ENCODE results near the gene RNF114.
"Not testable (repeated sequence)": the region's sequence is repeated elsewhere in the genome, so short reads cannot be mapped to it uniquely, and the experiment has no call there.

RNF114 gene

DNA sequence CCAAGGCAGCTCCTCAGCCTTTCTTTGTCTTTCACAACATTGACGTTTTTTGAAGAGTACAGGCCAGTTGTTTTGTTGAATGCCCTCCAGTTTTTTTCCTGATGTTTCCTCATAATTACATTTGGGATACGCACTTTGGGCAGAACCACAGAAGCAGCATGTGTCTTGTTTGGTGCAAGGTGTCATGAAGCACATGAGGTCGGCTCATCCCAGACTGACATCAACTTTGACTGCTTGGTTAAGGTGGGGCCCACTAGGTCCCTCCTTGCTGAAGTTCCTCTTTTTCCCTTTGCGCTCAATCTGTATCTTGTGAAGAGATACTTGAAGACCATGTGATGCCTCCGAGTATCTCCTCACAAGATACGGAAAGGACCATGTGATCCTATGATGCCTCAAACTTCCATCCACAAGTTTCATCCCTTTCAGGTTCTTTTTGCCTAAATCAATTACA, 57.1 kb downstream of the RNF114 start:
- Histone ChIP-seq H3K9me3 (ENCODE audit: control insufficient read depth, insufficient read depth, low read depth, low read length) (no peaks in the 10 kb centered on the region), H3K27ac (ENCODE audit: low read depth, low read length) (no peak overlapping the region), H3K4me1 (ENCODE audit: control insufficient read depth, insufficient read depth, low read length) (peaks cover 37% of the 10 kb centered on the region)

DNA sequence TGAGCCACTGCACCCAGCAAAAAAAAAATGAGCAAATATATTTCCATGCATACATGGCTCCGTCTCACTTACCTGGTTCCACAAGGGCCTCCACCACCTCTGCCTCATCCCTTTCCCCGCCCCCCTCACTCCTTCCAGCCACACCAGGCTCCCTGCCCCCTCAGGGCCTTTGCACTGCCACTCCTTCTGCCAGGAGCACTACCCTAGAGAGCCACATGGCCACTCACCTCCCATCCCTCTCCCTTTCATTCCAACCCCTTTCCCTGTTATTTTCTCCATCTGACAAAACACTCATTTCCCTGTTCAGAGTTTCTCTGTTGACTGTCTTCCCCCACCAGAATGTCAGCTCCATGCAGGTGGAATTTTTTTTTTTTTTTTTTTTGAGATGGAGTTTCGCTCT, 59.4 kb downstream of the RNF114 start:
- Histone ChIP-seq H3K36me3 (ENCODE audit: control insufficient read depth, insufficient read depth, low read length) (no peaks in the 10 kb centered on the region), H3K27me3 (ENCODE audit: control insufficient read depth, insufficient read depth, low read length) (no peaks in the 10 kb centered on the region), H3K4me3 (ENCODE audit: low read depth, low read length) (no peak overlapping the region), H3K9ac (ENCODE audit: low read length) (no peak overlapping the region), H3K9me3 (ENCODE audit: control insufficient read depth, insufficient read depth, low read depth, low read length) (no peaks in the 10 kb centered on the region), H3K27ac (ENCODE audit: low read depth, low read length) (no peak overlapping the region), H3K4me1 (ENCODE audit: control insufficient read depth, insufficient read depth, low read length) (peaks cover 16% of the 10 kb centered on the region)

More for the DNA sequence above, 57.1 kb downstream of the RNF114 start:
- Histone ChIP-seq H3K4me3 (ENCODE audit: low read depth, low read length) (no peak overlapping the region), H3K9ac (ENCODE audit: low read length) (no peak overlapping the region), H3K27me3 (ENCODE audit: control insufficient read depth, insufficient read depth, low read length) (no peaks in the 10 kb centered on the region), H3K36me3 (ENCODE audit: control insufficient read depth, insufficient read depth, low read length) (no peaks in the 10 kb centered on the region; the same call in 1 of the 2 replicates)

DNA sequence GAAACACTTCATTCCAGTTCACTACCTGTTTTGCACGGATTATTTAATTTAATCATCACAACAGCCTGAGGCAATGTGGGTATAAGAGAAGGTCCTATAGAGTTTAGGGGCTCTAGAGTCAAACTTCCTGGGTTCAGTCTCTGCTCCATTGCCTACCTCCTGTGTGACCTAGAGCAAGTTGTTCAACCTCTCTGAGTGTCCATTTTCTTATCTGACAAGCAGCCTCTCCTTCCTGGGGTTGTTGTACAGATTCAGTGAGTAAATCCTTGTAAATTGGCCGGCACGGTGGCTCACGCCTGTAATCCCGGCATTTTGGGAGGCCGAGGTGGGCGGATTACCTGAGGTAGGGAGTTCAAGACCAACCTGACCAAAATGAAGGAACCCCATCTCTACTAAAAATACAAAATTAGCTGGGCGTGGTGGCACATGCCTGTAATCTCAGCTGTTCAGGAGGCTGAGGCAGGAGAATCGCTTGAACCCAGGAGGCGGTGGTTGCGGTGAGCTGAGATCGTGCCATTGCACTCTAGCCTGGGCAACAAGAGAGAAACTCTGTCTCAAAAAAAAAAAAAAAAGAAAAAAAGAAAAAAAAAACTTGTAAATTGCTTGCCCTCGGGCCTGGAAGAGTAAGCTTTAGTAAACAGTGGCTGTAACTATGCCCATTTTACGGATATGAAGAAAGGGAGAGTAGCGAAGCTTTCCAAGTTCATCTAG, 62.4 kb downstream of the RNF114 start:
- not testable (repeated sequence) for H3K27ac ChIP-seq (ENCODE audit: low read depth, low read length); H3K4me1 ChIP-seq (ENCODE audit: control insufficient read depth, insufficient read depth, low read length); H3K36me3 ChIP-seq (ENCODE audit: control insufficient read depth, insufficient read depth, low read length); H3K4me3 ChIP-seq (ENCODE audit: low read depth, low read length); H3K9ac ChIP-seq (ENCODE audit: low read length); H3K9me3 ChIP-seq (ENCODE audit: control insufficient read depth, insufficient read depth, low read depth, low read length); H3K27me3 ChIP-seq (ENCODE audit: control insufficient read depth, insufficient read depth, low read length)

DNA sequence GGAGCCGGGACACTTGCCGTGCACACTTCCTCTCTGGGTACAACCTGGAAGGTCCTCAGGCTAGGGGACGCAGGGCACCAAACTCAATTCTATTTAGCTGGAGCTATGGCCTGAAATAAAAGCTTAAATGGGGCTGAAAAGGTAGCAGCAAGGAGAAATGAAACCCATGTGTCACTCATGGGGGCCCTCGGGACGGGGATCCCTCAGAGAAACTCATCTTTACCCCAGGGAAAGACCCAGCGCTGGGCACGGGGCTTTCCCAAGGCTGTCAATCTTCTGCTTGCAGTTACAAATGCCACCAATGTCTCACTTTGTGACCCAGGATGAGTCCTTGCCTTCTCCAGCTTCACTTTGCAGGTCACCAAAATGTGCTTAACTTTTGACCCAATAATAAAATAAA, 63.1 kb downstream of the RNF114 start:
- H3K4me3 ChIP-seq (ENCODE audit: low read depth, low read length) = no peak overlapping the region
- no peak overlapping the region for H3K9ac ChIP-seq (ENCODE audit: low read length)
- H3K27me3 ChIP-seq (ENCODE audit: control insufficient read depth, insufficient read depth, low read length) = no peaks in the 10 kb centered on the region
- no peak overlapping the region for H3K27ac ChIP-seq (ENCODE audit: low read depth, low read length)
- no peaks in the 10 kb centered on the region for H3K36me3 ChIP-seq (ENCODE audit: control insufficient read depth, insufficient read depth, low read length)
- no peaks in the 10 kb centered on the region for H3K9me3 ChIP-seq (ENCODE audit: control insufficient read depth, insufficient read depth, low read depth, low read length)
- peaks cover 3% of the 10 kb centered on the region; the same call in 1 of the 2 replicates for H3K4me1 ChIP-seq (ENCODE audit: control insufficient read depth, insufficient read depth, low read length)

DNA sequence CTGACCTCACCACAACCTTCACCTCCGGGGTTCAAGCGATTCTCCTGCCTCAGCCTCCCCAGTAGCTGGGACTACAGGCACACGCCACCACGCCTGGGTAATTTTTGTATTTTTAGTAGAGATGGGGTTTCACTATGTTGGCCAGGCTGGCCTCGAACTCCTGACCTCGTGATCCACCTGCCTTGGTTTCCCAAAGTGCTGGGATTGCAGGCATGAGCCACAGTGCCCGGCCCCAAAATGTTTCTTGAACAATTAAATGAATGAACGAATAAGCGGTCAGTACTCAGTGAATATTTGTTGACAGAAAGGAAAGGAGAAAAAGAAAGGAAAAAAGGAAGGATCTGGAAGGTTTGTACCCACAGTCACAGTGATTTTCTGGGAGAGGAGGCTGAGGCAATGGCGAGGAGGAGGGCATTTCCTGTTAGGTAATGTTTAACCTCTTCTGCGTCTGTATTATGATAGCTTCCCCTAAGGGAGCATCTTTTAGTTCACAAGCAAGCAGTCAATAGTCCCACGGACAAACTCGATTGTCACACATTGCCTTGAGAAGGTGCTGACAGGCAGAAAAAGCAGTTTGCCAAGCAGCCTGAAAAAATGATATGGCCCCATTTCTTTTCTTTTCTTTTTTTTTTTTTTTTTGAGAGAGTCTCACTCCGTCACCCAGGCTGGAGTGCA, 64.5 kb downstream of the RNF114 start:
- H3K27ac ChIP-seq (ENCODE audit: low read depth, low read length); H3K4me1 ChIP-seq (ENCODE audit: control insufficient read depth, insufficient read depth, low read length); H3K9me3 ChIP-seq (ENCODE audit: control insufficient read depth, insufficient read depth, low read depth, low read length); H3K9ac ChIP-seq (ENCODE audit: low read length); H3K36me3 ChIP-seq (ENCODE audit: control insufficient read depth, insufficient read depth, low read length); H3K27me3 ChIP-seq (ENCODE audit: control insufficient read depth, insufficient read depth, low read length); H3K4me3 ChIP-seq (ENCODE audit: low read depth, low read length): not testable (repeated sequence)

DNA sequence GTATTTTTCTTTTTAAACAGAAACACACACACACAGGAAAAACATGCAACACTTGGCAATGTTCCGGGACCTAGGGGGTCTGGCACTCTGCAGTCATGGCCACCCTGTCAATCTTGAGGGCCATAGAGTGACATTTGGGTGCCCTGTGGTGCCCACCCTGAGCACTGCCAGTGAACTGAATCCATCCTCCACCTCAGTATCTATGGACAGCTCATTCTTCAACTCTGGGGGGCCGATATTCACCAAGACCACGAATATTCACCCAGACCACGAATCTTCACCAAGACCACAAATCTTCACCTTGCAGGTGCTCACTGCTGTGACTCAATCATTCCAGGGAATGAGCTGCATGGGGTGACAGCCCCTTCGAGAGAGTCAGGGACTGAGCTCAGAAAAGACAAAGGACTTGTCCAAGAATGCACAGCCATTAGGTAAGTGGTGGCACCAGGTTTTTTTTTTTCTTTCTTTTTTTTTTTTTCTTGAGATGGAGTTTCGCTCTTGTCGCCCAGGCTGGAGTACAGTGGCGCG, 65.7 kb downstream of the RNF114 start:
- Histone ChIP-seq H3K4me3 (ENCODE audit: low read depth, low read length) (no peak overlapping the region), H3K27ac (ENCODE audit: low read depth, low read length) (no peak overlapping the region), H3K4me1 (ENCODE audit: control insufficient read depth, insufficient read depth, low read length) (no peaks in the 10 kb centered on the region; the same call in 1 of the 2 replicates), H3K27me3 (ENCODE audit: control insufficient read depth, insufficient read depth, low read length) (no peaks in the 10 kb centered on the region), H3K9me3 (ENCODE audit: control insufficient read depth, insufficient read depth, low read depth, low read length) (no peaks in the 10 kb centered on the region), H3K9ac (ENCODE audit: low read length) (no peak overlapping the region), H3K36me3 (ENCODE audit: control insufficient read depth, insufficient read depth, low read length) (no peaks in the 10 kb centered on the region)

DNA sequence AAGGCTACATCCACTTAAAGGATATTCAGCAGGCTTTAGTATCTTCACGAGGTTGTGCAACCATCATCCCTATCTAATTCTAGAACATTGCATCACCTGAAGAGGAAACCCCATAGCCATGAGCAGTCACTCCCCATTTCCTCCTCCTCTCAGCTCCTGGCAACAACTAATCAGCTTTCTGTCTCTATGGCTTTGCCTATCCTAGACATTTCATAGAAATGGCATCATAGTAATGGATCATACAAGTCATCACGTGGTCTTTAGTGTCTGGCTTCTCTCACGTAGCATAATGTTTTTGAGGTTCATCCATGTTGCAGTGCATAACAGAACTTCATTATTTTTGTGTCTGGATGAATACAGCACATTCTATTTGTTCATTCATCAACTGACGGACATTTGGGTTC, 67.1 kb downstream of the RNF114 start:
- H3K9ac ChIP-seq (ENCODE audit: low read length) = no peak overlapping the region
- no peak overlapping the region for H3K27ac ChIP-seq (ENCODE audit: low read depth, low read length)
- H3K4me1 ChIP-seq (ENCODE audit: control insufficient read depth, insufficient read depth, low read length) = peaks cover 4% of the 10 kb centered on the region; the same call in 1 of the 2 replicates

More for the DNA sequence above, 67.1 kb downstream of the RNF114 start:
- Histone ChIP-seq H3K36me3 (ENCODE audit: control insufficient read depth, insufficient read depth, low read length) (no peaks in the 10 kb centered on the region), H3K9me3 (ENCODE audit: control insufficient read depth, insufficient read depth, low read depth, low read length) (no peaks in the 10 kb centered on the region), H3K27me3 (ENCODE audit: control insufficient read depth, insufficient read depth, low read length) (no peaks in the 10 kb centered on the region), H3K4me3 (ENCODE audit: low read depth, low read length) (no peak overlapping the region)

Data from HUES6 (cell line).